Peyer's patch (tissue), 4 donors: ENCODE data around the gene GPR161.

Source experiments
- POLR2A ChIP-seq, 2 donors: fragments of 450-650 bp; IDR thresholded peaks; one replicate each; pipeline ENCODE4 v1.5.1; 2017; ENCODE audit warnings: antibody characterized with exemption in 2 of 2, mild to moderate bottlenecking in 2 of 2, moderate library complexity in 2 of 2
- TF ChIP-seq, protein P1 (sequence below), 6 experiments: fragments of 450-650 bp in 4 of 6; fragments of 200-600 bp in 2 of 6; sonication (generic) in 1 of 6; IDR thresholded peaks; one replicate each; pipeline ENCODE4 v1.5.1; 2017 to 2019; ENCODE audit warnings: antibody characterized with exemption in 6 of 6, mild to moderate bottlenecking in 3 of 6, moderate library complexity in 1 of 6

DNA sequence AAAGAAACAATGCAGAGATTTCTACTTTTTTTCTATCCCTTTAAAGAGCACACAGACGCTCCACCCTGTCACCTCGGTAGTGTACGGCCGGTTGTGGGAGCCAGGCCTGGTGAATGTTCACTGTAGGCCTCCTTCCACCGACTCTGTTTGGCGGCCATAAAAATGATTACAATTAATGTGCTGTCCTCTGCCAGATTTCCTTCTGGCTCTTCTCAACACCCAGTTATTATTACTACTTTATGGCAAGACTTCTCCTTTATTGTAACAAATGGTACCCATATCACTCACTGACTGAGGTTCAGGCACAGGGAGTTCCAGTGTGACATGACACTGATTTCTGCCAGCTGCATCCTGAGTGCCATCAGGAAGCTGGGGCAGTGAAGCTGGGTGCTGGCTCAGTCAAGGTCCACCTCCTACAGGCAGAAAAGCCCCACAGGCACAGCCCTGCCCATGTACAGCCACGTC, 37.4 kb downstream of the GPR161 start:
- TF ChIP-seq, protein P1, sequence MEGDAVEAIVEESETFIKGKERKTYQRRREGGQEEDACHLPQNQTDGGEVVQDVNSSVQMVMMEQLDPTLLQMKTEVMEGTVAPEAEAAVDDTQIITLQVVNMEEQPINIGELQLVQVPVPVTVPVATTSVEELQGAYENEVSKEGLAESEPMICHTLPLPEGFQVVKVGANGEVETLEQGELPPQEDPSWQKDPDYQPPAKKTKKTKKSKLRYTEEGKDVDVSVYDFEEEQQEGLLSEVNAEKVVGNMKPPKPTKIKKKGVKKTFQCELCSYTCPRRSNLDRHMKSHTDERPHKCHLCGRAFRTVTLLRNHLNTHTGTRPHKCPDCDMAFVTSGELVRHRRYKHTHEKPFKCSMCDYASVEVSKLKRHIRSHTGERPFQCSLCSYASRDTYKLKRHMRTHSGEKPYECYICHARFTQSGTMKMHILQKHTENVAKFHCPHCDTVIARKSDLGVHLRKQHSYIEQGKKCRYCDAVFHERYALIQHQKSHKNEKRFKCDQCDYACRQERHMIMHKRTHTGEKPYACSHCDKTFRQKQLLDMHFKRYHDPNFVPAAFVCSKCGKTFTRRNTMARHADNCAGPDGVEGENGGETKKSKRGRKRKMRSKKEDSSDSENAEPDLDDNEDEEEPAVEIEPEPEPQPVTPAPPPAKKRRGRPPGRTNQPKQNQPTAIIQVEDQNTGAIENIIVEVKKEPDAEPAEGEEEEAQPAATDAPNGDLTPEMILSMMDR (IDR thresholded peaks at IDR 0.05): no peak
- TF ChIP-seq POLR2A (IDR thresholded peaks at IDR 0.05): no peak
